ENCODE measurements around the gene RAD51AP1. TPM values are rescaled to one million over a fixed set of nuclear protein-coding genes. Genes with fewer than 3 reads are reported as not detected.

RAD51AP1 gene
- total RNA-seq, 1 experiment from 2014 or later: 38.0 TPM

GRCh38 chr12:4535092-4535491 is 3.6 kb upstream of the RAD51AP1 start:
- no peak for TF ChIP-seq CTCF (IDR thresholded peaks at IDR 0.05; ENCODE audit: unreplicated experiment)

GRCh38 chr12:4535871-4536270 is 2.8 kb upstream of the RAD51AP1 start:
- H3K27ac Mint-ChIP-seq (ENCODE audit: unreplicated experiment): no peak overlapping the region
- H3K27me3 Mint-ChIP-seq (ENCODE audit: unreplicated experiment): no peaks in the 10 kb centered on the region
- no peak overlapping the region for H3K4me3 Mint-ChIP-seq (ENCODE audit: low read depth, unreplicated experiment)
- TF ChIP-seq CTCF (IDR thresholded peaks at IDR 0.05; ENCODE audit: unreplicated experiment): no peak
- peaks cover 24% of the 10 kb centered on the region for H3K4me1 Mint-ChIP-seq (ENCODE audit: low read depth, unreplicated experiment)
- H3K36me3 Mint-ChIP-seq (ENCODE audit: insufficient read depth, unreplicated experiment): peaks cover 26% of the 10 kb centered on the region
- no TSS peak for BruUV-seq (replicated peaks)
- intact Hi-C loops (cut with micrococcal nuclease; ENCODE audit: unreplicated experiment): no loop called here
- no peak for DNase-seq
- CTCF ChIA-PET: no interaction called here
- H3K9me3 Mint-ChIP-seq (ENCODE audit: low read depth, unreplicated experiment): no peaks in the 10 kb centered on the region

More at GRCh38 chr12:4535092-4535491, 3.6 kb upstream of the RAD51AP1 start:
- Mint-ChIP-seq H3K36me3 (ENCODE audit: insufficient read depth, unreplicated experiment) (peaks cover 24% of the 10 kb centered on the region), H3K4me1 (ENCODE audit: low read depth, unreplicated experiment) (peaks cover 22% of the 10 kb centered on the region), H3K4me3 (ENCODE audit: low read depth, unreplicated experiment) (no peak overlapping the region), H3K9me3 (ENCODE audit: low read depth, unreplicated experiment) (no peaks in the 10 kb centered on the region), H3K27me3 (ENCODE audit: unreplicated experiment) (no peaks in the 10 kb centered on the region), H3K27ac (ENCODE audit: unreplicated experiment) (no peak overlapping the region)
- DNase-seq: no peak
- intact Hi-C loops (cut with micrococcal nuclease; ENCODE audit: unreplicated experiment): no loop called here
- CTCF ChIA-PET: no interaction called here
- BruUV-seq (replicated peaks): no TSS peak

GRCh38 chr12:4539167-4539870 is 629 bp downstream of the RAD51AP1 start:
- no peak for DNase-seq
- H3K9me3 Mint-ChIP-seq (ENCODE audit: low read depth, unreplicated experiment): no peaks in the 10 kb centered on the region
- H3K36me3 Mint-ChIP-seq (ENCODE audit: insufficient read depth, unreplicated experiment): peaks cover 26% of the 10 kb centered on the region
- H3K27ac Mint-ChIP-seq (ENCODE audit: unreplicated experiment): peak overlapping the region; percentile 98
- intact Hi-C loops (cut with micrococcal nuclease; ENCODE audit: unreplicated experiment): no loop called here
- H3K27me3 Mint-ChIP-seq (ENCODE audit: unreplicated experiment): no peaks in the 10 kb centered on the region
- peaks cover 24% of the 10 kb centered on the region for H3K4me1 Mint-ChIP-seq (ENCODE audit: low read depth, unreplicated experiment)
- BruUV-seq (replicated peaks): no TSS peak
- H3K4me3 Mint-ChIP-seq (ENCODE audit: low read depth, unreplicated experiment): peak overlapping the region; percentile 93
- CTCF ChIA-PET: interaction anchor here (0.6 kb wide), 1 partner anchor 459 kb away, joined by 3 read pairs; no protein-coding TSS in a partner anchor
- no peak for TF ChIP-seq CTCF (IDR thresholded peaks at IDR 0.05; ENCODE audit: unreplicated experiment)

- Mint-ChIP-seq H3K36me3 (ENCODE audit: insufficient read depth, unreplicated experiment) (peaks cover 26% of the 10 kb centered on the region), H3K4me3 (ENCODE audit: low read depth, unreplicated experiment) (peak overlapping the region; percentile 93), H3K27me3 (ENCODE audit: unreplicated experiment) (no peaks in the 10 kb centered on the region), H3K27ac (ENCODE audit: unreplicated experiment) (peak overlapping the region; percentile 98), H3K4me1 (ENCODE audit: low read depth, unreplicated experiment) (peaks cover 24% of the 10 kb centered on the region), H3K9me3 (ENCODE audit: low read depth, unreplicated experiment) (no peaks in the 10 kb centered on the region)
- no peak for DNase-seq
- no TSS peak for BruUV-seq (replicated peaks)
- intact Hi-C loops (cut with micrococcal nuclease; ENCODE audit: unreplicated experiment): no loop called here
- no peak for TF ChIP-seq CTCF (IDR thresholded peaks at IDR 0.05; ENCODE audit: unreplicated experiment)
- CTCF ChIA-PET: interaction anchor here (0.6 kb wide), 1 partner anchor 460 kb away, joined by 3 read pairs; no protein-coding TSS in a partner anchor
Observed at GRCh38 chr12:4540170-4540569, 1.5 kb downstream of the RAD51AP1 start.
